Hematopoietic multipotent progenitor cell (in vitro differentiated cells): ENCODE measurements around the gene LRRC45. TPM values are rescaled to one million over a fixed set of nuclear protein-coding genes. Genes with fewer than 3 reads are reported as not detected.
A peak's percentile ranks its signal among the peaks of the same experiment; 100 is the strongest.

Source experiments
- DNase-seq, 3 donors: peaks; one replicate each; pipeline ENCODE4 v3.0.0-alpha.2; 2011 to 2015; ENCODE audit warnings: low read depth in 2 of 3, low spot score in 2 of 3
- total RNA-seq: library from RNA; depleted of rRNA; stranded (reverse); fragments of >200 nt; gene quantifications from one replicate; pipeline ENCODE4 v1.2.3, GENCODE V29; 2012

Gene LRRC45
- total RNA-seq, 1 donor, result 16.4 TPM

DNA sequence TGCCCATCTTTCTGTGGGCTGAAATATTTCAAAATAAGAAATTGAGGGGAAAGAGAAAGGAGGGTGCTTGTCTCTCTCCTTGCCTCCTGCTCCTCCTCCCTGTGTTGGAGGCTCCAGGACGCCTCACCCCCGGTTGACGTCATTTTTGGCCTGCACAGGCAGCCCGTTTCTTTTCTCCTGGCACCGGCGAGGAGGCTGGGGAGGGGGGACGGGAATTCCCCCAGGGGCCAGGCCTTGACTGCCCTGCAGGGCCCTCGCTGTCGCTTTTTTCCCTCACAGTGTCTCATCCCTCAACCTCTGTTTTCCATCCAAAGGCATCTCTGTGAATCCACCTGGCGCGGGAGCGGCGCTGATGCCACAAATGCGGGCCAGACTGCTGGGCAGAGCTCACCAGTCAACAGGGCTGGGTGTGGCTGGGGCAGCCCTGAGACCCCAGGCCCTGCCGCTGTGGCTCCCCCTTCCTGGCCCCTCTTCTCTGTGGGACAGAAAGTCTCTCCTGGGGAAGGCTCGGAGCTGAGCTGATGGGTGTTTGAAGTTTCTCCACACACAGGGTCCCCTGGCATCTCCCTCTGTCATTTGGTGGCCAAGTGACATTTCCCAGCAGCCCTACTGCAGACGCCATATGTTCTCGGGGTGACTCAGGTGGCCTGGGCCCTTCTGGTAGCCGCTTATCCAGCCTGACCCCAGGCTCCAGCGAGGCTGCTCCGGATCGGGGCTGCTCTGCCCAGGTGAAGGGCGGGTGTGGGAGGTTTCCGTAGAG is 16.5 kb upstream of the LRRC45 start:
- no peak for DNase-seq

DNA sequence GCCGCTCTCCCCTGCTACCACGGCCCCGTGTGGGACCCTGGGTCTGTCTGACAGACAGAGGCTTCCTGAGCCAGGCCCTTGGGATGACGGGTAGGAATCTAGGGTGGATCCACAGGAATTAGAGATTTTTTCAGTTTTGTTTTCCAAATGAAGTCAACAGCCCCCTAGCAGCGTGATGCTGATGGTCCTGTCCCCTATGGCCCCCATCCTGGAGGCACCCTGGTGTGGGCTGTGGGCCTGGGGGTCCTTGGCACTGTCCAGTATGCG is 15.9 kb upstream of the LRRC45 start:
- no peak for DNase-seq

GRCh38 chr17:82007495-82008257 is 15.4 kb upstream of the LRRC45 start:
- no peak for DNase-seq

DNA sequence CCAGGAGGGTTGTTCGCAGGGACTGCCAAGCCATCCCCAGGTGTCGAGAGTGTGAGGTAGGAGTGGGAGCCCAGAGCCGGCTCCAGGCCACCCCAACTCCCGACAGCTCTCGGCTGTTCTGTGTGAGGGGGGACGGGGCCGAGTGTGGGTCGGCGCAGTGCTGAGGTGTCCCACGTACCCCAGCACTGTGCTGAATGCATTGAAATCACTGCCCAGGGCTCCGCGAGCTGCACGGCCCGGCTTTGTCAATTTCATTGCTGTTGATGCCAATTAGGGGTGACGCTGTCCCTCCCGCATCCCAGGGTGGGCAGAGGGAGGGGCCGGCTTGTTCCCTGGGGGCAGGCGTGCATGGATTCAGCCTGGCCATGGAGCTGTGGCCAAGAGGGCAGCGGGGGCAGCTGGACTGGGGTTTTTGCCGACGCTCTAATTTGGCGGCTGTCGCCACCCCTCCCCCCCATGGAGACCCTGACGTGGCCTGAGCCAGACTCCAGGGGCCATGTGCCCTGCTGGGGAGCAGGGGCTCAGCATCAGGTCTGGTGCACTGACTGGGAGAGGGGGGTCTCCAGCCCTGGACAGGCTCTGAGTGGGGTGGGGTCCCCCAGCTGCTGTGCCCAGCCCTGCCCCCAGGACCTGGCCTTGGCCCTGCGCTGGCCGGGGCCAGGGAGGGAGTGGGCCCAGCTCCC is 14.7 kb upstream of the LRRC45 start:
- no peak for DNase-seq

DNA sequence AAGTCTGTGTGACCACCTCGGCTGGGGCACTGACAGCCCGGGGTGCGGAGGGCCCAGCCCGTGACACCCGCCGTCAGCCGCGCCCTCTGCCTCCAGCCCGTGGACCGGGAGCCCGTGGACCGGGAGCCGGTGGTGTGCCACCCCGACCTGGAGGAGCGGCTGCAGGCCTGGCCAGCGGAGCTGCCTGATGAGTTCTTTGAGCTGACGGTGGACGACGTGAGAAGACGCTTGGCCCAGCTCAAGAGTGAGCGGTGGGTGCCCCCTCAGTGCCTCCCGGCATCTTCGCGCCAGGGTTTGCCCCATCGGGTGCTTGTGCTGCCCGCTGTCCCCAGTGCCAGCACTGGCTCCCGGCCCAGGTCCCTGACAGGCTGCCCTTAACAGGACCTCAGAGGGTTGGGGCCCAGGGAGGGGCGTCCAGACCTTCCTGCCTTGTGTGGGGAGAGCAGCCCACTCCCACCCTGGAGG is 14.1 kb upstream of the LRRC45 start:
- DNase-seq, result no peak

DNA sequence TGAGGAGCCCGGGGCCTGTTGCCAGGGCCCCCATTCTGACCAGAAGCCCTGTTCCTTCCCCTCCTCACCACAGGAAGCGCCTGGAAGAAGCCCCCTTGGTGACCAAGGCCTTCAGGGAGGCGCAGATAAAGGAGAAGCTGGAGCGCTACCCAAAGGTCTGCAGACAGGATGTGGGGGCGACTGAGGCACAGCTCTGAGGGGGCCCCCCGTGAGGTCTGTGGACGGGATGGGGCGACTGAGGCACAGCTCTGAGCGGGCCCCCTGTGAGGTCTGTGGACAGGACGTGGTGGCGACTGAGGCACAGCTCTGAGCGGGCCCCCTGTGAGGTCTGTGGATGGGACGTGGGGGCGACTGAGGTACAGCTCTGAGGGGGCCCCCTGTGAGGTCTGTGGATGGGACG is 13.7 kb upstream of the LRRC45 start:
- DNase-seq, result peak in 1 of 3 donors; percentile 23

DNA sequence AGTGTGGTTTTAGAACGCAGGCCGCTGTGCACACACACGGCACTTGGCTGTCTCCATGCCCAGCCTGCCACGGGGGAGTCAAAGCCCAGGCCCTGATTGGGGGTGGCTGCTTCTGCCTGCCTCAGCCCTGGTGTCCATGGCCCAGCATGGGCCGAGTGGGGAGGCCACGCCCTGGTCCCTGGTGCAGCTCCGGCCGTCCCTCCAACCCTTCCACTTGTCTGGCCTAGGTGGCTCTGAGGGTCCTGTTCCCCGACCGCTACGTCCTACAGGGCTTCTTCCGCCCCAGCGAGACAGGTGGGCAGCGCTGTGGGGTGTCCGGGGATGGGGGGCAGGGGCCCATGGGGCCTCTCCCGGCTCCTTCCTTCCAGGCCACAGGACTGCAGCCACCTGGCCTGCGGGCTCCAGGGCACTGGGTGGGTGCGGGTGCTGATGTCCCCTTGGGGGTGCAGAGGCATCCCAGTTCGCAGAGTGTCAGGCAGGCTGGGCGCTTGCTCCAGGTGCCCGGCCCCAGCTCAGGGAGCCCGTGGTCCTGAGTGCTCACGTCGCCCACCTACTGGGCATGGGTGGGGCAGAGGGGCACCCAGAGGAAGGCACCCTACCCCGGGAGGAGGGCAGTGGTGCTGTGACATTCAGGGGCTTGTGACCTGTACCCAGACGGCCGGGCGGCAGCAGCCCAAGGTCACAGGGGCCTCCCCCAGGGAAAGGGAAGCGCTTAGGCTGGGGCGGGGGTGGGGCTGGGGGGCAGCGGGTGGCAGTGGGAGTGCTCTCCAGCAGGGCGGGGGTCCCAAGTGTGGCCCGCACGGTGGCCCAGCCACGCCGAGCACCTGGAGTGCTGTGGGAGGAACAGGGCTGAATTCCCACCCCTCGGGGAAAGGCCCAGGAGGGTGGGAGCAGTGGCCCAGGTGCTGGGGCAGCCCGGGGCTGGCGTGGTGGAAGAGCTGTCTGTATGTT is 12.3 kb upstream of the LRRC45 start:
- DNase-seq, result no peak

DNA sequence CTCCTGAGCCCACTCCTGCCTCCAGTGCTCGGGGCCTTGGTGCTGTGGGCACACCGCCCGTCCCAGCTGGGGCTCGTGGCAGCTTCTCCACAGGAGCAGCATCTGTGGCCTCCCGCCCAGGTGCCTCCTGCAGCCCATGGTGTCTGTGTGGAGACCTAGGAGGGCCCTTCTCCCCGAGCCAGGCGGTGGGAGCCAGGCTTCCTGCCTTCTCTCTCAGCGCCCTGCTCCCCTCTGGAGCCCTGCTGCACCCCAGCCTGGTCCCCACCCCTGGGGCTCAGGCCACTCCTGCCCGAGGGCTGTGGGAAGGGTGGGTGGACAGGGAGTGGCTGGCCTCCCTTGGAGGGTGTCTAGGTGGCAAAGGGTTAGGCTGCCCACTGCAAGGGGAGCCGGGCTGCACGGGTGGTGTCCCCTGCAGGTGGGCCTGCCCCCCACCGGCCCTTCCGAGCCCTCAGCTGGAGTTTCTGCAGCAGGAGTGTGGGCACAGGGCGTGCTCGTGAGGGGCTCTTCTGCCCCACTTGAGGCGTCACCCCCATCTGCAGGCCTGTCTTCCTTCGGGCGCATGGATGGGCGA is 11.4 kb upstream of the LRRC45 start:
- no peak for DNase-seq

DNA sequence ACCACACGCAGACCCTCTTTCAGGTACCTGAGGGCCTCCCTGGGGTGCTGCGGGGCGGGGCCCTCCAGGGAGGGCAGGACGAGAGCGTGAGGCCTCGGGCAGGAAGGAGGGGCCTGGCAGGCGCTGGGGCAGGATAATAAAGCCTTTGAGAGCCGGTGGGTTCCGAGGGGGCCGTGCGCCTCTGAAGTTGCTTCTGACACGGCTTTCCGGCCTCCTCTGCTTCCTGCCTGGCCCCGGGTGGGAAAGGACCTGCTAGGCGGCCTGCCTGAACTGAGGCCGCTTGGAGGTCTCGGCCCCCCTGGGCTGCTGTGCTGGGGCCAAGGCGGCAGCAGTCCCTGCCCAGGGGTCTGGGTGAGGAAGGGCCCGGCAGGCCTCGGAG is 10.9 kb upstream of the LRRC45 start:
- peak in 1 of 3 donors; percentile 21 for DNase-seq

DNA sequence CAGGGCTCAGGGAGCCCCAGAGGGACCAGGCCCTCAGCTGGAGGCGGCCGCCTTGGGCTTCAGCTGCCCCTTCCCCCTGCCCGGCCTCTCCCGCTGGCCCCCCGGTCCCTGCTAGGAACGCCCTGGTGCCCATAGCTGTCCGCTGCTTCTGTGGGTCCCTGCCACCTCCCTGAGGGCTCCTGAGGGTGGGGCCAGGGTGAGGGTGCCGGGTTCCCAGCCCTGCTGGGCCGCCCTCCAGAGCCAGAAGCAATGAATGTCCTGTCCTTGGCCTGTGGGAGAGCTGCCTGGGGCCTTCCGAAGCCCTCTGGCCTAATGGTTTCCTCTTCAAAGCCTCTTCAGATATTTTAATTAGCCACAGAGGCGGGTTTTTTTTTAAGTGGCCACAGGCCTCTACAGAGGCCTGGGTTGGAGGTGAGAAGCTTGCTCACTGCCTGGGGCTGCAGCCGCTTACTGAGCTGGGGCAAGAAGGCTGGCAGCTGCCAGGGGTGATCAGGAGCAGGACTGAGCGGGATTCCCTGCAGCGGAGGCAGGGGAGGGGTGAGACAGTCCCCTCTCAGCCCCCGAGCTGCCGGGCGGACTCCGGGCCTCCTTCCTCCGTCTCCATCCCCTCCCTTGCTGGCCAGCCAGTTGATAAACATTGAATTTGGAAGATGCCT is 10.3 kb upstream of the LRRC45 start:
- peak in 1 of 3 donors; percentile 19 for DNase-seq

DNA sequence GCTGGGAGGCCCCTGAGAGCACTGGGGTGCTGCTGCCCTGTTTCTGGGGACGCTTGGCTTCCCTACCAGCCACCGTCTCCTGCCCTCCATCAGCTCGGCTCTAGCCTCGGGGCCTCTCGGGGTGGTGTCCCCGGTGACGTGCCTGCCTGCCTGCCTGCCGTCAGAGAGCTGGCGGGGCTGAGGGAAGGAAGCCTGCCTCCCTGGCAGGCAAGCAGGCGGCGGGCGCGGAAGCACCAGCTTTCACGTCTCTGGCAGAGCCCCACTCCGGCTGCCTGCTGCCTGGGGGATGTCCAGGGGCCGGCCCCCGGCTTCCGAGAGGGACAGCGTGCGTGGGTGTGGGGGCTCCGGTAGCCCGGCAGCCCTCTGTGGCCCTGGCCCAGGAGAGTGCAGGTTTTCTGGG is 9.8 kb upstream of the LRRC45 start:
- peak in 2 of 3 donors; percentile 68 to 73 for DNase-seq

- no peak for DNase-seq
Measured at GRCh38 chr17:82013772-82014321, 9.3 kb upstream of the LRRC45 start.

DNA sequence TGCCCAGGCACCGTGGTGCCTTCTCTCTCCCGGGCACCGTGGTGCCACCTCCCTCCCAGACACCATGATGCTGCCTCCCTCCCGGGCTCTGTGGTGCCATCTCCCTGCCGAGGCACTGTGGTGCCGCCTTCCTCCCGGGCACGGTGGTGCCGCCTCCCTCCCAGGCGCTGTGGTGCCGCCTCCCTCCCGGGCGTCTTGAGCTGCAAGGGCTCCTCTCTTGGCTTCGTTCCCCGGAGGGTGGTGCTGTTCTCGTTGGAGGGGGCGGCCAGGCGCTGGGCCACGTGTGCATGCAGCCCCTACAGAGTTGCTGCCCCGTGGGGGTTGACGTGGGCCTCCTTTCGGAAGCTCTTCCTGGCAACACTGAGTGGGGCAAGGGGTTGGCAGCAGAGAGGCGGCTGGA is 8.7 kb upstream of the LRRC45 start:
- DNase-seq, result no peak

- no peak for DNase-seq
Measured at GRCh38 chr17:82014971-82015310, 8.2 kb upstream of the LRRC45 start.

- no peak for DNase-seq
Measured at GRCh38 chr17:82015311-82015971, 7.7 kb upstream of the LRRC45 start.

DNA sequence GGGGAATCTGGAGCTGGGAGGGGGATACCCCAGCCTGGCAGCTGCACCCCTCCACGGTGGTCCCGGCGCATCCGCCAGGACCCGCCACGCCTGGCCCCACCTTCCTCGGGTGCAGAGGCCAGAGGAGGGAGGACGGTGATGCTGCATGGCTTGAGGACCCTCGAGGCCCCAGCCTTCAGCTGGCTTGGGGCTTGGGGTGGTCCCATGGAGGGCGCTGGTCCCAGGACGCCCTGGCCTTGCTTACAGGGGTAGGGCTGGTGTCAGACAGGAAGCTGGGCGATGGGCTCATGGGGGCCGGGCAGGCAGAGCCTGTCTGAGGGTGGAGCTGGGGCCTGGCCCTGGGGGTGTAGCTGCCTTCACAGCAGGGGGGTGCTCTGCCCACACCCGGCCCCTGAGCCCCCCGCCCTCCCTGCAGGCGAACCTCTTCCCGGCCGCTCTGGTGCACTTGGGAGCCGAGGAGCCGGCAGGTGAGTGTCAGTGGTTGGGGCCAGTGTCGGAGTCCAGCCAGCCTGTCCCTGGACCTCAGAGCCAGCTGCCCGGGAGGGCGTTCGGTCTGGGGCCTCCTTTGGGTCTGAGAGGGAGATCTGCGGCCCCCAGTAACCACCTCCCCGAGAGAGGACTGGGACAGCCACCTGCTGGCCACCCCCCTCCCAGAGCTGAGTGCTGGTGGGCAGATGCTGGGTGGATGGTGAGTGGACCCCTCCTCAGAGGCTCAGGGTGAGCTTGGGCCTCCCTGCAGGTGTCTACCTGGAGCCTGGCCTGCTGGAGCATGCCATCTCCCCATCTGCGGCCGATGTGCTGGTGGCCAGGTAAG is 6.8 kb upstream of the LRRC45 start:
- DNase-seq, result no peak

DNA sequence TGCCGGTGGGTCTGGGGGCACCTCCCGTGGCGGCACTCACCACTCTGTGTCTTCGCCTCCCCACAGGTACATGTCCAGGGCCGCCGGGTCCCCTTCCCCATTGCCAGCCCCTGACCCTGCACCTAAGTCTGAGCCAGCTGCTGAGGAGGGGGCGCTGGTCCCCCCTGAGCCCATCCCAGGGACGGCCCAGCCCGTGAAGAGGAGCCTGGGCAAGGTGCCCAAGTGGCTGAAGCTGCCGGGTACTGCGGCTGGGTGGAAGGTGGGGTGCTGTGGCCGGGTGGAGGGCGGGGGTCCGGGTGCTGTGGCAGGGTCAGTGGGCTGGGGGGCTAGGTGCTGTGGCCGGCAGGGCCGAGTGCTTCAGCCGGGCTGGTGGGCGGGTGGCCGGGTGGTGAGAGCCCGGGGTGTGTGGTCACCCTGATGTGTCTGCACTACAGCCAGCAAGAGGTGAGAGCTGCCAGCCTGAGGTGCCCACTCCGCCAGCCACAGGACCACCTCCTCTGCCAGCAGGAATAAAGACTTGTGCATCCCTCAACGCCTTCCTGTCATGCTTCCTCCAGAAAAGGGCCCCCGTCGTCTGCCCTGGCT is 6.1 kb upstream of the LRRC45 start:
- DNase-seq, result no peak

DNA sequence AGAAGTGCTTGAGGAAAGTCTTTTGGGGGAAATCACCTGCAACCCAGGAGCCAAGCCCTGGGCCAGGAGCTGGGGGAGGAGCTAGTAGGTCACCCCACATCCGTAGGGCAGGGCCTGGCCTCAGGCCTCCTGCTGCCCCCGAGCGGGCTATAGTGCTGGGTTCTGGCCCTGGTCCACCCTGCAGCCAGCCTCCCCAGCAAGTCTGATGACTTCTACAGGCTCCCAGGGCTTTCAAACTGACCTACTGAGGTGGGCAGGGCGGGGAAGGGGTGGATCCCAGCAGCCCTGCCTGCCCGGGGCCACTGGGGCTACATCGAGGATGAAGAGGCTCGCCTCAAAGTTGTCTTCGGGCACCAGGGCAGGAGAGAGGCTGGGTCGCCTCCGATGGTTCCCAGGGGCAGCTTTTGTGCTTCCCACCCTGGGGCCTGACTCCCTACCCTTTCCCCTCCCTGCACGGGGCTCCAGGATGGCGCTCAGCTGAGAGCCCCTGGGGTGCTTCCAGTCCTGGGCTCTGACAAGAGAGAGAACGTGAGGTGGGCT is 5.4 kb upstream of the LRRC45 start:
- DNase-seq, result no peak
